GM18505 (cell line): ENCODE data around the gene MYLK.

Experiments
- ATAC-seq: cut with Tn5 transposase; IDR thresholded peaks from one replicate; pipeline ENCODE4 v1.9.1; 2021; ENCODE audit not compliant: unreplicated experiment
- POLR2A ChIP-seq: IDR thresholded peaks from 4 replicates; pipeline ENCODE4 v1.6.1; 2011; ENCODE audit warnings: borderline replicate concordance; ENCODE audit not compliant: insufficient read depth, insufficient read length; ENCODE audit errors: extremely low read depth

Gene MYLK

GRCh38 chr3:123783811-123784210 lies 100.3 kb downstream of the MYLK start:
- TF ChIP-seq POLR2A, result no peak
- no peak for ATAC-seq

- TF ChIP-seq POLR2A, result no peak
- ATAC-seq, result no peak
Measured at GRCh38 chr3:123783050-123783689, 101.0 kb downstream of the MYLK start.

GRCh38 chr3:123782488-123782887 lies 101.6 kb downstream of the MYLK start:
- TF ChIP-seq POLR2A, result no peak
- ATAC-seq, result no peak

- no peak for ATAC-seq
- TF ChIP-seq POLR2A, result no peak
Measured at GRCh38 chr3:123781571-123782275, 102.4 kb downstream of the MYLK start.

- ATAC-seq, result no peak
Measured at GRCh38 chr3:123781138-123781537, 103.0 kb downstream of the MYLK start.

GRCh38 chr3:123780656-123781055 lies 103.5 kb downstream of the MYLK start:
- no peak for ATAC-seq
- TF ChIP-seq POLR2A, result no peak

More at GRCh38 chr3:123781138-123781537, 103.0 kb downstream of the MYLK start:
- TF ChIP-seq POLR2A, result no peak

- ATAC-seq, result no peak
- no peak for TF ChIP-seq POLR2A
Measured at GRCh38 chr3:123779655-123780231, 104.4 kb downstream of the MYLK start.

- no peak for ATAC-seq
- no peak for TF ChIP-seq POLR2A
Measured at GRCh38 chr3:123778991-123779622, 105.0 kb downstream of the MYLK start.

- ATAC-seq, result no peak
- no peak for TF ChIP-seq POLR2A
Measured at GRCh38 chr3:123778525-123778924, 105.6 kb downstream of the MYLK start.

GRCh38 chr3:123776071-123776782 lies 107.9 kb downstream of the MYLK start:
- TF ChIP-seq POLR2A, result no peak
- no peak for ATAC-seq

- no peak for ATAC-seq
- TF ChIP-seq POLR2A, result no peak
Measured at GRCh38 chr3:123774474-123774873, 109.7 kb downstream of the MYLK start.

GRCh38 chr3:123773681-123774431 lies 110.3 kb downstream of the MYLK start:
- ATAC-seq, result no peak
- no peak for TF ChIP-seq POLR2A

GRCh38 chr3:123769356-123769743 lies 114.8 kb downstream of the MYLK start:
- no peak for TF ChIP-seq POLR2A

More at GRCh38 chr3:123769356-123769743, 114.8 kb downstream of the MYLK start:
- ATAC-seq, result no peak
